HFF-Myc (cell line): Measurements from ENCODE around the gene GTF2H4.

ENCODE experiments used
- DNase-seq: peaks from one replicate; pipeline ENCODE4 v3.0.0-alpha.2; 2011; ENCODE audit warnings: low read depth; ENCODE audit errors: extremely low read depth
- H3K4me3 ChIP-seq: replicated peaks from 2 replicates; pipeline ENCODE4 v1.5.1; 2011; ENCODE audit warnings: low read depth, mild to moderate bottlenecking, control low read depth, low read length
- TF ChIP-seq, protein P1 (sequence below): IDR thresholded peaks from 2 replicates; pipeline ENCODE4 v1.5.1; 2012; ENCODE audit warnings: mild to moderate bottlenecking, low read depth, low read length, control low read depth; ENCODE audit errors: missing control alignments

The GTF2H4 gene

DNA sequence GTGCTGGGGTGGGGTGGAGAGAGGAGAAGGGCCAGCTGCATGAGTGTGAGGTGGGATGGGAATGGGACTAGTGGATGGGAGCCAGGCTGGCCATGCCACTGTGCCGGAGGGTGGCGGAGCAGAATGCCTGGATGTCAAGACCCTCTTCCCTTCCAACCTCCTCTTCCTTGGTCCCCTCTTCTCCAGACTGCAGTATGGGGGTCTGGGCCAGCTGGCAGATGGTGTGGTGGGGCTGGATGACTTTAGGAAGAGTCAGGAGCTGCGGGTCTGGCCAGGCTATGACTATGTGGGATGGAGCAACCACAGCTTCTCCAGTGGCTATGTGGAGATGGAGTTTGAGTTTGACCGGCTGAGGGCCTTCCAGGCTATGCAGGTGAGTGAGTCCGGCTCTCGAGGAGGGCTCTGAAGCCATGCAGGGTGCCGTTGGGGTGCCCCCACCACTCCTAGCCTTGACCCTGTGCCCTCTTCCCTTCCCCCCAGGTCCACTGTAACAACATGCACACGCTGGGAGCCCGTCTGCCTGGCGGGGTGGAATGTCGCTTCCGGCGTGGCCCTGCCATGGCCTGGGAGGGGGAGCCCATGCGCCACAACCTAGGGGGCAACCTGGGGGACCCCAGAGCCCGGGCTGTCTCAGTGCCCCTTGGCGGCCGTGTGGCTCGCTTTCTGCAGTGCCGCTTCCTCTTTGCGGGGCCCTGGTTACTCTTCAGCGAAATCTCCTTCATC is 16.0 kb upstream of the GTF2H4 start:
- DNase-seq, result no peak
- TF ChIP-seq, protein P1, sequence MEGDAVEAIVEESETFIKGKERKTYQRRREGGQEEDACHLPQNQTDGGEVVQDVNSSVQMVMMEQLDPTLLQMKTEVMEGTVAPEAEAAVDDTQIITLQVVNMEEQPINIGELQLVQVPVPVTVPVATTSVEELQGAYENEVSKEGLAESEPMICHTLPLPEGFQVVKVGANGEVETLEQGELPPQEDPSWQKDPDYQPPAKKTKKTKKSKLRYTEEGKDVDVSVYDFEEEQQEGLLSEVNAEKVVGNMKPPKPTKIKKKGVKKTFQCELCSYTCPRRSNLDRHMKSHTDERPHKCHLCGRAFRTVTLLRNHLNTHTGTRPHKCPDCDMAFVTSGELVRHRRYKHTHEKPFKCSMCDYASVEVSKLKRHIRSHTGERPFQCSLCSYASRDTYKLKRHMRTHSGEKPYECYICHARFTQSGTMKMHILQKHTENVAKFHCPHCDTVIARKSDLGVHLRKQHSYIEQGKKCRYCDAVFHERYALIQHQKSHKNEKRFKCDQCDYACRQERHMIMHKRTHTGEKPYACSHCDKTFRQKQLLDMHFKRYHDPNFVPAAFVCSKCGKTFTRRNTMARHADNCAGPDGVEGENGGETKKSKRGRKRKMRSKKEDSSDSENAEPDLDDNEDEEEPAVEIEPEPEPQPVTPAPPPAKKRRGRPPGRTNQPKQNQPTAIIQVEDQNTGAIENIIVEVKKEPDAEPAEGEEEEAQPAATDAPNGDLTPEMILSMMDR, result no peak
- H3K4me3 ChIP-seq, result no peak overlapping the region

DNA sequence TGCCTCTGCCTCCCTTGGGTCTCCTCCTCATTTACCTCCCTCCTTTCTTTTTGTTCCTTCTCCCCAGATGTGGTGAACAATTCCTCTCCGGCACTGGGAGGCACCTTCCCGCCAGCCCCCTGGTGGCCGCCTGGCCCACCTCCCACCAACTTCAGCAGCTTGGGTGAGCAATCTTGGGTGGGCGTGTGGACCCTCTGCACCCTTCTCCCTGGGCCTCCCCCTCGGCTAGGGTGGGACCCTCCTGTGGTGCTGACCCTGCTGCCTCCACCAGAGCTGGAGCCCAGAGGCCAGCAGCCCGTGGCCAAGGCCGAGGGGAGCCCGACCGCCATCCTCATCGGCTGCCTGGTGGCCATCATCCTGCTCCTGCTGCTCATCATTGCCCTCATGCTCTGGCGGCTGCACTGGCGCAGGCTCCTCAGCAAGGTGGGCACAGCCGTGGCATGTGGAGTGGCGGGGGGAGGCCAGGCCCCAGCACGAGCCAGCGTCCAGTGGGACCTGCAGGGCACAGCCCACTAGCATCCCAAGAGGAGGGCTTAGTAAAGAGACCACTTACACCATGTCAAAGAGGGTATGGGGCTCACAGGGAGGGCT is 14.9 kb upstream of the GTF2H4 start:
- no peak overlapping the region for H3K4me3 ChIP-seq
- DNase-seq, result no peak
- TF ChIP-seq, protein P1, result peak; percentile 30

DNA sequence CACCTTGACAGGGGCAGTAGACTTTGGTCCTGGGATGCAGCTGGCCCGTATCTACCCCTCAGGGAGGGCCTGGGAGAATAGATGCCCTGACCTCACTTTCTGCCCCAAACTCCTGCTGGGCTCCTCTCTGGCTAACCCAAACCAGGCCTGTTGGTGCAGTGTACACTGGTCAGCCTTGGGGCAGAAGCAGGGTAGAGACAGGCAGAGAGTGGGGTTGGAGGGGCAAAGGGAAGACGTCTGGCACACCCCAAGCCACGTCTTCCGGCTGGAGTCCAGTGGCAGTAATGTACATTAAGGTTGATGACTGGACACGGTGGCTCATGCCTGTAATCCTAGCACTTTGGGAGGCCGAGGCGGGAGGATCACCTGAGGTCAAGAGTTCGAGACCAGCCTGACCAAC is 14.3 kb upstream of the GTF2H4 start:
- no peak for DNase-seq
- H3K4me3 ChIP-seq, result no peak overlapping the region
- TF ChIP-seq, protein P1, result no peak

DNA sequence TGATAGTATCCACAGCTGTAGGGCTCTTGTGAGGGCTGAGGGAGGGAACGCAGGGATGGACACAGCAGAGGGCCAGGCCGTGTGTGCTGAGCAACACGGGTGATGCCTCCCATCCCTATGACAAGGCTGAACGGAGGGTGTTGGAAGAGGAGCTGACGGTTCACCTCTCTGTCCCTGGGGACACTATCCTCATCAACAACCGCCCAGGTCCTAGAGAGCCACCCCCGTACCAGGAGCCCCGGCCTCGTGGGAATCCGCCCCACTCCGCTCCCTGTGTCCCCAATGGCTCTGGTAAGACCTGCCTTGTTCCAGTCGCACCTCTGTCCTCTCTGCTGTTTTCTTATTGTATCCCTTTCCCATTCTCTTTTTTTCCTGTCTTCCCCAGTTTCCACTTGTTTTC is 13.6 kb upstream of the GTF2H4 start:
- no peak overlapping the region for H3K4me3 ChIP-seq
- TF ChIP-seq, protein P1, result no peak

DNA sequence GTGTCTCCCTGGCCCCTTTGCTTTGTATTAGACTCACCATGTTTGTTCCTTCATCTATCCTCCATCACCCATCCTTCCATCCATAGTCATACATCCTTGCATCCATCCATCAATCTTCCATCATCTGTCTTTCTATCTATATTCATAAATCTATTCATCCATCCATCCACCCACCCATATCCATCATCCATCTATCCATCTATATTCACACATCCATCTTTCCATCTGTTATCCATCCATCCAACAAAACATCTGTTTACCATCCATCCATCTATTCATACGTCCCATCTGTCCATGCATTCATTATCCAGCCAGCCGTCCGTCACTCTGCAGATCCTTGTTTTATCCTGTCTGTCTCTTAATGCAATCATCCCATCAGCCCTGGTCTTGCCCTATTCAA is 13.1 kb upstream of the GTF2H4 start:
- DNase-seq, result no peak
- TF ChIP-seq, protein P1, result no peak
- no peak overlapping the region for H3K4me3 ChIP-seq

More for the DNA sequence above, 13.6 kb upstream of the GTF2H4 start:
- DNase-seq, result no peak

DNA sequence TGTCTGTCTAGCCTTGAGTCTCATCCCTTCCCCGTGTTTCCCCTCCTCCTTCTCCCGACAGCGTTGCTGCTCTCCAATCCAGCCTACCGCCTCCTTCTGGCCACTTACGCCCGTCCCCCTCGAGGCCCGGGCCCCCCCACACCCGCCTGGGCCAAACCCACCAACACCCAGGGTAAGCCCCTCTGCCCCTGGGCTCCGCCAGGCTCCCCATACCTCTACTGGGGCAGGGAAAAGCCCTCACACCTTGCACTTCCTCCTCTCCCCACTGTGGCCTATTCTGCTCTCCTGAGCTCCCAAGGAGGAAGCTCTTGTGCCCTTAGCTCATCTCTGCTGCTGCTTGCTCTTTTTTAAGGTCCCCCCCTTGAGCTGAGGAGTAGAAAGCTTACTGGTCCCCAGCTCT is 12.7 kb upstream of the GTF2H4 start:
- TF ChIP-seq, protein P1, result no peak
- no peak overlapping the region for H3K4me3 ChIP-seq
- no peak for DNase-seq
